Body of pancreas (tissue), 4 donors: ENCODE data around the gene KRTAP3-3.

Source experiments
- CTCF ChIP-seq, 7 experiments: fragments of 450-650 bp in 4 of 7; fragments of 200-600 bp in 3 of 7; sonication (generic) in 3 of 7; IDR thresholded peaks; one replicate each; pipeline ENCODE4 v1.5.1; 2016 to 2019; ENCODE audit warnings: antibody characterized with exemption in 7 of 7
- POLR2A ChIP-seq, 3 donors: fragments of 450-650 bp; IDR thresholded peaks; one replicate each; pipeline ENCODE4 v1.6.1; 2016; ENCODE audit warnings: antibody characterized with exemption in 3 of 3, mild to moderate bottlenecking in 2 of 3

- TF ChIP-seq CTCF (IDR thresholded peaks at IDR 0.05) (no peak), POLR2A (IDR thresholded peaks at IDR 0.05) (no peak)
Measured at GRCh38 chr17:40966848-40967247, 27.1 kb downstream of the KRTAP3-3 start, which contains the start of gene KRT39.
